IMR-90 (cell line): ENCODE results near the gene NIT1.

Experiments
- FOS ChIP-seq: fragments of 150-350 bp; IDR thresholded peaks from 2 replicates; pipeline ENCODE4 v1.6.1; 2016; ENCODE audit warnings: low read depth, low read length
- MAZ ChIP-seq: IDR thresholded peaks from 2 replicates; pipeline ENCODE4 v1.6.1; 2012; ENCODE audit warnings: low read depth, mild to moderate bottlenecking, low read length, improper control_type of control experiment, moderate library complexity, borderline replicate concordance
- TF ChIP-seq, protein P1 (sequence below): conservative IDR thresholded peaks from 2 replicates; pipeline ENCODE4 v1.5.1; 2012; ENCODE audit warnings: mild to moderate bottlenecking, low read depth, low read length, improper control_type of control experiment

DNA sequence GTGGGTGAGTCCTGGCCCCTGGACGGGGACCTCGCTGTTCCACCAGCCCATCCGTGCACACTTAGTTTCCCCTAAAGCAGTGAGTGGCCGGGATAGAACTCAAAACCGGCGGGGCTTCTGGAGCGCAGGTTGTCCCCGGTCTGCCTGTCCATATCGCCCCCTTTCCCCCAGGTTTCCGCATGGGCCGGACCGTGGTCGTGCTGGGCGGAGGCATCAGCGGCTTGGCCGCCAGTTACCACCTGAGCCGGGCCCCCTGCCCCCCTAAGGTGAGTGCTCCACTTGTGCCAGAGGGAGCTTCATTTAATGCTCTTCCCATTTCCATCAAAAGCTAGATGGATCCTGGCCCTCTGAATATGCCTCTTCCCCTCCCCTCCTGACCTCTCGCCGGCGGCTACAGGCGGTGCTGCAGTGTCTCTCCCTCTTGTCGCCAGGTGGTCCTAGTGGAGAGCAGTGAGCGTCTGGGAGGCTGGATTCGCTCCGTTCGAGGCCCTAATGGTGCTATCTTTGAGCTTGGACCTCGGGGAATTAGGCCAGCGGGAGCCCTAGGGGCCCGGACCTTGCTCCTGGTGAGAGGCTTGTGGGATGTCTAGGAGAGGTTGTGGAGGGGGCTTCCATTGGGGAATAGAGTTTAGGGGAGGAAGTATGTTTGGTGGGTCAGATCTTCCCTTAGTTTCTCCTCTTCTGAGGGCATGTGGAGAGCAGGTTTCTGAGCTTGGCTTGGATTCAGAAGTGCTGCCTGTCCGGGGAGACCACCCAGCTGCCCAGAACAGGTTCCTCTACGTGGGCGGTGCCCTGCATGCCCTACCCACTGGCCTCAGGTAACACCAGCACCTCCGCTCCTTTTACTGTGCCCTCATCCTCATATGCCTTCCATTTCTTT is 49.0 kb downstream of the NIT1 start:
- TF ChIP-seq MAZ, result no peak
- TF ChIP-seq, protein P1, sequence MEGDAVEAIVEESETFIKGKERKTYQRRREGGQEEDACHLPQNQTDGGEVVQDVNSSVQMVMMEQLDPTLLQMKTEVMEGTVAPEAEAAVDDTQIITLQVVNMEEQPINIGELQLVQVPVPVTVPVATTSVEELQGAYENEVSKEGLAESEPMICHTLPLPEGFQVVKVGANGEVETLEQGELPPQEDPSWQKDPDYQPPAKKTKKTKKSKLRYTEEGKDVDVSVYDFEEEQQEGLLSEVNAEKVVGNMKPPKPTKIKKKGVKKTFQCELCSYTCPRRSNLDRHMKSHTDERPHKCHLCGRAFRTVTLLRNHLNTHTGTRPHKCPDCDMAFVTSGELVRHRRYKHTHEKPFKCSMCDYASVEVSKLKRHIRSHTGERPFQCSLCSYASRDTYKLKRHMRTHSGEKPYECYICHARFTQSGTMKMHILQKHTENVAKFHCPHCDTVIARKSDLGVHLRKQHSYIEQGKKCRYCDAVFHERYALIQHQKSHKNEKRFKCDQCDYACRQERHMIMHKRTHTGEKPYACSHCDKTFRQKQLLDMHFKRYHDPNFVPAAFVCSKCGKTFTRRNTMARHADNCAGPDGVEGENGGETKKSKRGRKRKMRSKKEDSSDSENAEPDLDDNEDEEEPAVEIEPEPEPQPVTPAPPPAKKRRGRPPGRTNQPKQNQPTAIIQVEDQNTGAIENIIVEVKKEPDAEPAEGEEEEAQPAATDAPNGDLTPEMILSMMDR, result no peak
- no peak for TF ChIP-seq FOS
